T follicular helper cell (primary cell): ENCODE data around the gene PSTPIP2.
"Not testable (repeated sequence)": the region's sequence is repeated elsewhere in the genome, so short reads cannot be mapped to it uniquely, and the experiment has no call there.

Source experiments
- DNase-seq: peaks from one replicate; pipeline ENCODE4 v3.0.0-alpha.2; 2020; ENCODE audit warnings: low read depth

Gene PSTPIP2

GRCh38 chr18:45981821-45982220 is 90.2 kb downstream of the PSTPIP2 start:
- no peak for DNase-seq

GRCh38 chr18:45980229-45980628 is 91.8 kb downstream of the PSTPIP2 start:
- DNase-seq: no peak

- no peak for DNase-seq
These were observed 94.0 kb downstream of the PSTPIP2 start for GRCh38 chr18:45978084-45978483.

GRCh38 chr18:45976974-45977373 is 95.1 kb downstream of the PSTPIP2 start:
- DNase-seq: no peak

- no peak for DNase-seq
These were observed 95.5 kb downstream of the PSTPIP2 start for GRCh38 chr18:45976566-45976965.

- peak; percentile 47 for DNase-seq
These were observed 97.9 kb downstream of the PSTPIP2 start for GRCh38 chr18:45974088-45974536.

GRCh38 chr18:45967007-45967706 is 104.9 kb downstream of the PSTPIP2 start, which contains the start of gene EPG5:
TSS of gene EPG5 (minus strand) at chr18:45967329. CDS start at chr18:45967239, 90 bp downstream.
- peak; percentile 88 for DNase-seq

GRCh38 chr18:45964913-45965312 is 107.1 kb downstream of the PSTPIP2 start:
- not testable (repeated sequence) for DNase-seq

- no peak for DNase-seq
These were observed 109.2 kb downstream of the PSTPIP2 start for GRCh38 chr18:45962866-45963265.

- DNase-seq: peak; percentile 25
These were observed 109.6 kb downstream of the PSTPIP2 start for GRCh38 chr18:45962461-45962860.

GRCh38 chr18:45959484-45959883 is 112.6 kb downstream of the PSTPIP2 start:
- not testable (repeated sequence) for DNase-seq

- no peak for DNase-seq
These were observed 113.3 kb downstream of the PSTPIP2 start for GRCh38 chr18:45958730-45959129.

- DNase-seq: no peak
These were observed 114.0 kb downstream of the PSTPIP2 start for GRCh38 chr18:45958027-45958426.

GRCh38 chr18:45957100-45957499 is 115.0 kb downstream of the PSTPIP2 start:
- no peak for DNase-seq

- no peak for DNase-seq
These were observed 117.8 kb downstream of the PSTPIP2 start for GRCh38 chr18:45954070-45954934.

GRCh38 chr18:45951016-45951714 is 120.9 kb downstream of the PSTPIP2 start:
- no peak for DNase-seq

- DNase-seq: no peak
These were observed 126.4 kb downstream of the PSTPIP2 start for GRCh38 chr18:45945669-45946068.

- no peak for DNase-seq
These were observed 131.3 kb downstream of the PSTPIP2 start for GRCh38 chr18:45940724-45941123.

- DNase-seq: no peak
These were observed 132.8 kb downstream of the PSTPIP2 start for GRCh38 chr18:45939236-45939635.

GRCh38 chr18:45938488-45938935 is 133.5 kb downstream of the PSTPIP2 start:
- no peak for DNase-seq

- no peak for DNase-seq
These were observed 136.3 kb downstream of the PSTPIP2 start for GRCh38 chr18:45935591-45936335.
